ENCODE results near the gene ADAM15.

DNA sequence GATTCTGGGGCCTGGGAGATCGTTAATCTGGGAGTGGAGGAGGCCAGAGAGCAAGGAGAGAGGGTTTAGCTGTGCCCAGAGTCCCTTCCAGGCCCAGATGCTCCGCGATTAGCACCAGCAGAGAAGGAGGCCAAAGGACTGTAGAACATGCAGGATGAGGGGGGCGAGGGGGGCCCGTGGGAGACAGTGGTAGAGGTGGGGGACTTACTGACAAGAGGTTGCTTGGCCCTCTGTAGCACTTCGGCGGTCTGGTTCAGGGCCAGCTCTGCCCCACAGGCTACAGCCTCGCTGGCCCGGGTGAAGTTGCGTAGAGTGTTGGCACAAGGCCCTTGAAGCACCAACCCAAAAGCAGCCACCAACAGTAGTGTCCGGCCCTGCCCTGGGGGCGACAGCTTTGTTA is 18.2 kb upstream of the ADAM15 start:
- TF ChIP-seq CTCF (IDR thresholded peaks at IDR 0.05; ENCODE audit: low read depth, low read length, poor library complexity, severe bottlenecking): no peak
- TF ChIP-seq EZH2phosphoT487 (IDR thresholded peaks at IDR 0.05; ENCODE audit: borderline replicate concordance, low read length): no peak

All from DOHH2 (cell line).